ENCODE data around the gene RXFP2. TPM values are rescaled to one million over a fixed set of nuclear protein-coding genes. Genes with fewer than 3 reads are reported as not detected.
A peak's percentile ranks its signal among the peaks of the same experiment; 100 is the strongest.

Gene RXFP2
- total and polyA plus RNA-seq, 2 of the 8 experiments (the other 6 are each of a cell fraction or from before 2014, with no cell fraction given): not detected

- Histone ChIP-seq H3K79me1 (ENCODE audit: low read depth, low read length) (no peaks in the 10 kb centered on the region; the same call in 1 of the 2 replicates), H4K8ac (ENCODE audit: extremely low read depth, insufficient read depth, low read length) (no peak overlapping the region), H3K4me1 (replicated peaks in 1 of 4; ENCODE audit: control insufficient read depth in 3 of 4, insufficient read depth in 4 of 4, low read length in 3 of 4) (no peaks in the 10 kb centered on the region), H3K9me3 (ENCODE audit: insufficient read depth in 2 of 2, low read depth in 1 of 2, low read length in 1 of 2) (no peaks in the 10 kb centered on the region), H3K23me2 (ENCODE audit: low read depth, low read length) (no peaks in the 10 kb centered on the region), H3K9ac (replicated peaks in 1 of 4; ENCODE audit: extremely low read depth in 1 of 4, low read depth in 3 of 4, low read length in 3 of 4) (no peak overlapping the region), H3K4me3 (ENCODE audit: extremely low read depth in 1 of 4, insufficient read depth in 2 of 4, low read depth in 3 of 4, low read length in 4 of 4) (no peak overlapping the region), H3K27me3 (replicated peaks in 1 of 4; ENCODE audit: control insufficient read depth in 3 of 4, extremely low read depth in 1 of 4, insufficient read depth in 3 of 4, low read length in 3 of 4) (no peaks in the 10 kb centered on the region), H2BK120ac (replicated peaks; ENCODE audit: low read depth, low read length) (no peak overlapping the region), H2BK5ac (ENCODE audit: low read depth, low read length) (0 out of 2 replicates have a peak overlapping the region, but pooled peaks have one; percentile 14), H2BK15ac (ENCODE audit: low read length) (no peak overlapping the region), H3K27ac (ENCODE audit: low read depth, low read length) (no peak overlapping the region), H3K4ac (replicated peaks; ENCODE audit: insufficient read length, low read depth, low read length) (no peak overlapping the region), H4K91ac (replicated peaks; ENCODE audit: insufficient read length, low read length) (no peak overlapping the region), H3K56ac (replicated peaks; ENCODE audit: insufficient read length, low read depth, low read length) (no peak overlapping the region), H3K23ac (ENCODE audit: insufficient read length) (no peak overlapping the region), H4K5ac (ENCODE audit: insufficient read length, low read depth, low read length) (no peak overlapping the region), H3K79me2 (ENCODE audit: control insufficient read depth in 1 of 2, insufficient read depth in 2 of 2, low read length in 2 of 2) (no peaks in the 10 kb centered on the region), H2BK12ac (ENCODE audit: low read depth, low read length) (0 out of 2 replicates have a peak overlapping the region, but pooled peaks have one; percentile 55), H2BK20ac (ENCODE audit: low read length) (peak overlapping the region; percentile 41; the same call in 1 of the 2 replicates), H3K18ac (ENCODE audit: extremely low read depth, low read length) (no peak overlapping the region), H3K14ac (ENCODE audit: insufficient read length) (no peak overlapping the region), H4K20me1 (replicated peaks in 1 of 2; ENCODE audit: control insufficient read depth in 1 of 2, insufficient read depth in 2 of 2, low read length in 2 of 2) (no peaks in the 10 kb centered on the region), H2AFZ (ENCODE audit: low read length) (peak overlapping the region; percentile 83), H2AK5ac (ENCODE audit: low read depth, low read length) (no peak overlapping the region), H3K36me3 (ENCODE audit: control insufficient read depth in 2 of 4, insufficient read depth in 4 of 4, low read length in 3 of 4) (no peaks in the 10 kb centered on the region), H3K4me2 (ENCODE audit: insufficient read depth in 1 of 2, low read depth in 2 of 2, low read length in 2 of 2) (no peak overlapping the region)
- 87% methylated on average over 1 of the region's 1 CpG; no CpG with 5 or more reads in 1 of the 2 experiments for WGBS, 2 experiments (ENCODE audit: extremely low coverage in 1 of 2, insufficient coverage in 1 of 2, insufficient read length in 1 of 2, insufficient replicate concordance in 2 of 2, low coverage in 1 of 2, low lambda C conversion rate in 2 of 2, missing lambda C conversion rate in 1 of 2)
- no peak for FAIRE-seq
- TF ChIP-seq SP2 (IDR thresholded peaks at IDR 0.05; ENCODE audit: low read length) (no peak), CBX8 (IDR thresholded peaks at IDR 0.05; ENCODE audit: borderline replicate concordance, low read depth, low read length) (no peak), POLR2A (IDR thresholded peaks at IDR 0.05; ENCODE audit: control extremely low read depth in 1 of 2, low read depth in 2 of 2, low read length in 2 of 2) (no peak), POU5F1 (IDR thresholded peaks at IDR 0.05; ENCODE audit: low read depth, low read length) (no peak), NANOG (IDR thresholded peaks at IDR 0.05; ENCODE audit: insufficient read depth, low read depth, low read length, poor library complexity, severe bottlenecking) (no peak)
- ChIA-PET POLR2A (ENCODE audit: partially characterized antibody) (interaction anchor here (0.7 kb wide), 1 partner anchor 42 kb away, joined by 3 read pairs; no protein-coding TSS in a partner anchor), CTCF (ENCODE audit: partially characterized antibody) (no interaction called here)
- DNase-seq (ENCODE audit: low read depth in 1 of 2, low spot score in 2 of 2): no peak
These were observed 33.2 kb upstream of the RXFP2 start for GRCh38 chr13:31706105-31706504.
